HG02938 (cell line): ENCODE data around the gene FCHO1.
"Not testable (repeated sequence)": the region's sequence is repeated elsewhere in the genome, so short reads cannot be mapped to it uniquely, and the experiment has no call there.

Experiments
- ATAC-seq: cut with Tn5 transposase; IDR thresholded peaks from one replicate; pipeline ENCODE4 v1.9.1; 2021; ENCODE audit warnings: mild to moderate bottlenecking, moderate library complexity; ENCODE audit not compliant: unreplicated experiment

The FCHO1 gene

DNA sequence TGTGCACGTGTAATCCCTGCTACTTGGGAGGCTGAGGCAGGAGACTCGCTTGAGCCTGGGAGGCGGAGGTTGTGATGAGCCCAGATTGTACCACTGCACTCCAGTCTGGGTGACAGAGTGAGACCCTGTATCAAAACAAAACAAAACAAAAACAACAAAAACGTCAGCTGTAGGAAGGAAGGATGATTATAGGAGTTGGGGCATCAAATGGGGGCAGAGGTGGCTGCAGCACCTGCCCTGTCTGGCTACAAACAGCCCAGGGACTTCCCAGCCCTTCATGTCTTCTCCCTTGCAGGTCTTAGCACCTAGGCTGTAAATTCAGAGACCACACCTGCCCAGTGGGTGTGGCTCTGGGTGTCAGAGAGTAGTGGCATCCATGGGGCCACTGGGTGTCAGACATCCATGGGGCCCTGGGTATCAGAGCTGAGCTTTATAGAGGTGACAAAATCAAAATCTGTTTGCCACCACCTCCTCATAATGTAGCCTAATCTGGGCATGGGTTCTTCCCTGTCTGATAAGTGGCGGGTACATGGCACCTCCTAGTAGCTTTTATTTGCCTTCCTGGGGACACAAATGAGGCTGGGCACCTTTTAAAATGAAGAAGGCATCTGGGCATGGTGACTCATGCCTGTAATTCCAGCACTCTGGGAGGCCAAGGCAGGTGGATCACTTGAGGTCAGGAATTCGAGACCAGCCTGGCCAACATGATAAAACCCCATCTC lies 38.9 kb downstream of the FCHO1 start:
- ATAC-seq, result no peak

DNA sequence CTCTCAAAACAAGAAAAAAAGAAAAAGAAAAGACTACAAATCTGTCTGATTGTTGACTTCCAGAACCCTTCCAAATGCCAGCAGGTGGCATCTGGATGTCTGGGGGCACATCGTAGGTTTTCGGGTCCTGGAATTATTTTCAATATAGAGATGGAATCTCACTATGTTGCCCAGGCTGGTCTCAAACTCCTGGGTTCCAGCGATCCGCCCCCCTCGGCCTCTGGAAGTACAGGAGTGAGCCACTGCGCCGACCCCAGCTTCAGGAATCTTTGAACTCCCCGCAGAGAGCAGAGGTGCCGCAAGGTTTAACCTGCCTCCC lies 43.1 kb downstream of the FCHO1 start:
- ATAC-seq, result no peak

GRCh38 chr19:17794731-17795494 lies 43.6 kb downstream of the FCHO1 start, which contains the start of gene B3GNT3:
Gene B3GNT3, plus strand, starts transcription at chr19:17795138. Its CDS starts 12,670 bp downstream, at chr19:17807808.
- no peak for ATAC-seq

- ATAC-seq, result no peak
These were observed 44.2 kb downstream of the FCHO1 start for GRCh38 chr19:17795495-17795856.

- ATAC-seq, result no peak
These were observed 44.9 kb downstream of the FCHO1 start for GRCh38 chr19:17796013-17796837.

DNA sequence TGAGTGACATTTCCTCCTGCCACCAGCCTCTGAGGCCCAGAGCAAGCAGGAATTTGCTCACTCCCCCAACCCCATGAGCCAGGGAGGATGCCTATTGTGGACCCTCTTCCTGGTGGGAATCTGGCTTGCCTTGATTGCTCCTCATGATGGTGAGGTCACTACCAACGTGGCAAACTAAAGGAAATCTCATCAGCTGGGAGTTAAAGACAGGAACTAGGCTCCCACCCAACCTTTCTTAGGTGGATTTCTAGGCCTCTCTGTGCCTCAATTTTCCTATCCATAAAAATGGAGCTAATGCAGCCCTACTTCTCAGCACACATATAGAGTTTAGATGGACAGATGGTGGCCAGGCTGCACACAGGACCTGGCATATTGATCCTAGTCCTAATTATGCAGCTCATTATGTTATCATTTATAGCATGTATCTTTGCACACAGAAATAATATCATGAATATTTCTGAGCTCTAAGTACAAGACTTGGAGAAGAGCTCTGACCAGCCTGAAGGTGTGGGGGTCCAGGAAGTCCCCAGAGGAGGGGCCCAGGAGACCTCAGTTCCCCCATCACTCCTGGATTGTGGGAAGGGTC lies 45.7 kb downstream of the FCHO1 start:
- ATAC-seq, result no peak

- no peak for ATAC-seq
These were observed 46.3 kb downstream of the FCHO1 start for GRCh38 chr19:17797424-17798201.

DNA sequence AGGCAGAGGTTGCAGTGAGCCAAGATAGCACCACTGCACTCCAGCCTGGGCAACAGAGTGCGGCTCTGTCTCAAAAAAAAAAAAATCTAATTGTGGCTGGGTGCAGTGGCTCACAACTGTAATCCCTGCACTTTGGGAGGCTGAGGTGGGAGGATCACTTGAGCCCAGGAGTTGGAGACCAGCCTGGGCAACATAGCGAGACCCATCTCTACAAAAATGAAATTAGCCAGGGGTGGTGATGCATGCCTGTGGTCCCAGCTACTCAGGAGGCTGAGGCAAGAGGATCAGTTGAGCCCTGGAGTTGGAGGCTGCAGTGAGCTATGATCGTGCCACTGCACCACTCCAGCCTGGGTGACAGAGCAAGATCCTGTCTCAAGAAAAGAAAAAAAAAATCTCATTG lies 47.3 kb downstream of the FCHO1 start:
- ATAC-seq, result not testable (repeated sequence)

- ATAC-seq, result no peak
These were observed 51.0 kb downstream of the FCHO1 start for GRCh38 chr19:17802137-17802858.

- no peak for ATAC-seq
These were observed 52.1 kb downstream of the FCHO1 start for GRCh38 chr19:17803264-17803896.

DNA sequence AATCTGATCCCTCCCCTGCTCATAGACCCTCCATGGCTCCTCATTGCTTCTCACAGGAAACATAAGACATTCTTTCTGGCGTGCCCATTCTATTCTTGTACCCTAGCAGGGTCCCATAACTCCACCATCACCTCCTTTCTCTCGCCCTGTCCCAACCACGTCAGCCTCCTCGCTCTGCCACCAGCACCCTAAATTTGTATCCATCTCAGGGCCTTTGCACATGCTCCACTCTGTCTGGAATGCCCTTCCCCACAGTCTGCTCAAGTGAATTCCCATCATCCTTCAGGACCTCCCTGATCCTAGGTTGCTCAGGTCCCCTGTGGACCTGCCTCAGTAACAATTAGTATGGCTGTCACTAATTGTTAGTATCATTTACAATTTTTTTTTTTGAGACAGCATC lies 54.1 kb downstream of the FCHO1 start:
- no peak for ATAC-seq

- ATAC-seq, result no peak
These were observed 55.7 kb downstream of the FCHO1 start for GRCh38 chr19:17806945-17807344.

- ATAC-seq, result no peak
These were observed 56.5 kb downstream of the FCHO1 start for GRCh38 chr19:17807731-17808316.

DNA sequence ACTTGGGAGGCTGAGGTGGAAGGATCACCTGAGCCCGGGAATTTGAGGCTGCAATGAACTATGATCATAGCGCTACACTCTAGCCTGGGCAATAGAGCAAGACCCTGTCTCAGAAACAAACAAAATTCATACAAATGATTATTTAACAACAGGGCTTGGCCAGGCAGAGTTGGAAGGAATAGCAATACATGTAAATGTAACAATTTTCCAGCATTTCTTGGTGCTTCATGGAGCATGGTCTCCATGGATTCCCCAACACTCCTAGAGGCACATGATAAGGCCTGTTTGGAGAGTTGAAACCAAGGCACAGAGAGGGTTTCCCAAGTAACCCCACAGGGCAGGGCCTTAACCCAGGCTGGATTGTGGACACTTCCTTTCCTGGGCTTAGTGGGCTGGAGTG lies 59.8 kb downstream of the FCHO1 start:
- no peak for ATAC-seq

DNA sequence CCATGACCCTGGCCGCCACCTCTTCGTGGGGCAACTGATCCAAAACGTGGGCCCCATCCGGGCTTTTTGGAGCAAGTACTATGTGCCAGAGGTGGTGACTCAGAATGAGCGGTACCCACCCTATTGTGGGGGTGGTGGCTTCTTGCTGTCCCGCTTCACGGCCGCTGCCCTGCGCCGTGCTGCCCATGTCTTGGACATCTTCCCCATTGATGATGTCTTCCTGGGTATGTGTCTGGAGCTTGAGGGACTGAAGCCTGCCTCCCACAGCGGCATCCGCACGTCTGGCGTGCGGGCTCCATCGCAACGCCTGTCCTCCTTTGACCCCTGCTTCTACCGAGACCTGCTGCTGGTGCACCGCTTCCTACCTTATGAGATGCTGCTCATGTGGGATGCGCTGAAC lies 60.4 kb downstream of the FCHO1 start:
- ATAC-seq, result no peak

DNA sequence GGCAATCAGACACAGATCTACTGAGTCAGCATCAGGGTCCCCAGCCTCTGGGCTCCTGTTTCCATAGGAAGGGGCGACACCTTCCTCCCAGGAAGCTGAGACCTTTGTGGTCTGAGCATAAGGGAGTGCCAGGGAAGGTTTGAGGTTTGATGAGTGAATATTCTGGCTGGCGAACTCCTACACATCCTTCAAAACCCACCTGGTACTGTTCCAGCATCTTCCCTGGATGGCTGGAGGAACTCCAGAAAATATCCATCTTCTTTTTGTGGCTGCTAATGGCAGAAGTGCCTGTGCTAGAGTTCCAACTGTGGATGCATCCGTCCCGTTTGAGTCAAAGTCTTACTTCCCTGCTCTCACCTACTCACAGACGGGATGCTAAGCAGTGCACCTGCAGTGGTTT lies 60.8 kb downstream of the FCHO1 start:
- ATAC-seq, result no peak

DNA sequence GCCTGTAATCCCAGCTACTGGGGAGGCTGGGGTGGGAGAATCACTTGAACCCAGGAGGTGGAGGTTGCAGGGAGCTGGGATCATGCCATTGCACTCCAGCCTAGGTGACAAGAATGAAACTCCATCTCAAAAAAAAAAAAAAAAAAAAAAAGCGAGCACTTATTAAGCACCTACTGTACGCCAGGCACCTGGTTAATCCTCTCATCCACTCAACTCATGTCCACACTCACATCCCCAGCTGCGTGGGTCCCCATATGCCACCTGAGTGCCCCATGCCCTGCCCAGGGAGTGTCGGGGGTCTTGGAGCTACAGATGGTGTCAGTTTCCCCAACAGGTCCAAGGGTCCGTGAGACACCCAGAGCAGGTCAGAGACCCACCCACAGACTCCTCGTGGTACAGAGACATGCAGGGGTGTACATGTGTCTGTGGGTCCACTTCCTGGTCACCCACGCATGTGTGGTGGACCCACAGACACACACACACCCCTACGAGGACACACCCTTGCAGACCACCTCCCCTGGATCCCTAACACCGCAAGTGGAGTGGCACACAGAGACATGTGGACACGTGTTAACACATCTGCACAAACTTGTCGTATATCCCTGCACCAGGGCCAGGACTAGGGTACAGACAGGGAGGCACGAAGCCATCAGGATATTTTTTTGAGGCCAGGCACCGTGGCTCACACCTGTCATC lies 66.5 kb downstream of the FCHO1 start:
- no peak for ATAC-seq

GRCh38 chr19:17821190-17821589 lies 69.9 kb downstream of the FCHO1 start, which contains the start of gene INSL3:
Gene INSL3, minus strand, starts transcription at chr19:17821519. Its CDS starts 13 bp downstream, at chr19:17821506.
- ATAC-seq, result no peak
